PFSK-1 (cell line): ENCODE data around the gene MAB21L4.

Source experiments
- FOXP2 ChIP-seq: optimal IDR thresholded peaks from 2 replicates; pipeline ENCODE3; 2011; ENCODE audit warnings: borderline replicate concordance, control low read depth, inconsistent platforms; ENCODE audit not compliant: insufficient read depth; ENCODE audit errors: extremely low read length, extremely low read depth
- POLR2AphosphoS5 ChIP-seq: IDR thresholded peaks from 2 replicates; pipeline ENCODE4 v1.6.1; 2012; ENCODE audit warnings: low read depth, mild to moderate bottlenecking, control low read depth, low read length, moderate library complexity
- REST ChIP-seq, 2 experiments: IDR thresholded peaks; 2 replicates each; pipeline versions ENCODE4 v1.6.1 to v1.8.0; 2011 to 2012; ENCODE audit warnings: low read depth in 2 of 2, low read length in 2 of 2, control low read depth in 1 of 2, inconsistent platforms in 1 of 2, mild to moderate bottlenecking in 1 of 2, moderate library complexity in 1 of 2; ENCODE audit not compliant: insufficient read depth in 1 of 2
- SIN3A ChIP-seq: IDR thresholded peaks from 2 replicates; pipeline ENCODE4 v1.6.1; 2012; ENCODE audit warnings: mild to moderate bottlenecking, low read length, moderate library complexity, borderline replicate concordance; ENCODE audit not compliant: insufficient read depth
- TAF1 ChIP-seq: IDR thresholded peaks from 2 replicates; pipeline ENCODE4 v1.6.1; 2012; ENCODE audit warnings: low read length, control low read depth, borderline replicate concordance; ENCODE audit not compliant: insufficient read depth

DNA sequence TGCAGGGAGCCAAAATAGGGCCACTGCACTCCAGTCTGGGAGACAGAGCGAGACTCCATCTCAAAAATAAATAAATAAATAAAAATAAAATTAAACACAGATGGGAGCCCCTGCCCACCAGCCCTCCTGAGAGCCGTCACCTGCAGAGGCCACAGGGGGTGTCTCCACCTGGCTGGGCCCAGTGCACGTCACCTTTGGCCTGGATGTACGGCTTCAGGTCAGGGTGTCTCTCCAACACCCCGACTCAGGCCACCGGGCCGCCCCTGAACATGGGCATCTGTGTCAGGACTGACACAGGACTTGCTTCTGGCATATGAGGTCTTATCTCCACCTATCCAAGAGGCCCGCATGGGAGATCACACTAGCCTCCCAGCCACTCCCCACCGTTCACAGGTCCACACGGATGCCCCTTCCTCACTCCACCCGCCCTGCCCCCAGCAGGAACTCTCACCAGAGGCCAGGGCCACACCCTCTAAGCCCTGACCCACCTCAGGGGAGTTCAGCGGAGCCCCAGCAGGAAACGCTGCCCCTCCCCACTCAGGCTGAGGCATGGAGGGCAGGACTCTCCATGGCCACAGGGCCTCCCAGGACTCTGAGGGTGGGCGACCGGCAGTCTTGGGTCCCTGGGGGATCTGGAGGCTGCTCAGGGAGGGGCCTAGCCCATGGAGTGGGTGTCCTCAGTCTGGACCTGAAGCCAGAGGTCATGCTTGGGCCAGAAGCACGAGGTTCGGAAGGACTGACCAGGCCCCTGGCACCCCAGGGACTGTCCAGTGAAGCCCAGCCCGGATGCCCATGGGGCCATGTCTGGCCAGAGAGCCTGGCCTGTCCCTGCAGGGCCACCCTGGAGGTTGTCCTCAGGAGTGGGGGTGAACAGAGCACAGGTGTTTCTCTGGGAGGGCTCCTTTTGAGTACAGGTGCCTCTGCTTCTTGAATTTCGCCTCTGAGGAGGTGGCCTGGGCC is 8.5 kb upstream of the MAB21L4 start:
- TF ChIP-seq POLR2AphosphoS5 (no peak), FOXP2 (no peak), REST (IDR thresholded peaks at IDR 0.05; ENCODE audit: insufficient read depth in 1 of 2, low read depth in 2 of 2, low read length in 2 of 2) (no peak), SIN3A (no peak), TAF1 (no peak)
